ENCODE measurements around the gene EIPR1.
"Not testable (repeated sequence)": the region's sequence is repeated elsewhere in the genome, so short reads cannot be mapped to it uniquely, and the experiment has no call there.

DNA sequence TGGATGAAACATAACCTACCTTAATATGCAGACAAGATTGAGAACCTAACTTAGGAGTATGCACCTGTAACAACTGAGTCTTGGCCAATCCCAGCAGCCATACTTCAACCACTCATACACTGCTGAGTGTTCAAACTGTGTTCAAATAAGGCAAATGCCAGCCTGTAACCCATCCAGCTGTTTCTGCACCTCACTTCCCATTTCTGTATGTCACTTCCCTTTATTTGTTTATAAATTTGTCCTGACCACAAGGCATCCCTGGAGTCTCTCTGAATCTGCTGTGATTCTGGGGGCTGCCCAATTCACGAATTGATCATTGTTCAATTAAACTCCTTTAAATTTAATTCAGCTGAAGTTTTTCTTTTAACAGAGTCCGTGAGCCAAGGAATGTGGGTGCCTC lies 20.2 kb downstream of the EIPR1 start:
- TF ChIP-seq, protein P1, sequence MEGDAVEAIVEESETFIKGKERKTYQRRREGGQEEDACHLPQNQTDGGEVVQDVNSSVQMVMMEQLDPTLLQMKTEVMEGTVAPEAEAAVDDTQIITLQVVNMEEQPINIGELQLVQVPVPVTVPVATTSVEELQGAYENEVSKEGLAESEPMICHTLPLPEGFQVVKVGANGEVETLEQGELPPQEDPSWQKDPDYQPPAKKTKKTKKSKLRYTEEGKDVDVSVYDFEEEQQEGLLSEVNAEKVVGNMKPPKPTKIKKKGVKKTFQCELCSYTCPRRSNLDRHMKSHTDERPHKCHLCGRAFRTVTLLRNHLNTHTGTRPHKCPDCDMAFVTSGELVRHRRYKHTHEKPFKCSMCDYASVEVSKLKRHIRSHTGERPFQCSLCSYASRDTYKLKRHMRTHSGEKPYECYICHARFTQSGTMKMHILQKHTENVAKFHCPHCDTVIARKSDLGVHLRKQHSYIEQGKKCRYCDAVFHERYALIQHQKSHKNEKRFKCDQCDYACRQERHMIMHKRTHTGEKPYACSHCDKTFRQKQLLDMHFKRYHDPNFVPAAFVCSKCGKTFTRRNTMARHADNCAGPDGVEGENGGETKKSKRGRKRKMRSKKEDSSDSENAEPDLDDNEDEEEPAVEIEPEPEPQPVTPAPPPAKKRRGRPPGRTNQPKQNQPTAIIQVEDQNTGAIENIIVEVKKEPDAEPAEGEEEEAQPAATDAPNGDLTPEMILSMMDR (conservative IDR thresholded peaks at IDR 0.05 in 1 of 2, IDR thresholded peaks at IDR 0.05 in 1 of 2; ENCODE audit: extremely low read depth in 1 of 2, insufficient read depth in 1 of 2, low read depth in 1 of 2, low read length in 2 of 2) = not testable (repeated sequence)
- not testable (repeated sequence) for TF ChIP-seq EZH2 (IDR thresholded peaks at IDR 0.05; ENCODE audit: borderline replicate concordance, low read length)

All from mammary epithelial cell (primary cell).